GM12872 (cell line): ENCODE results near the gene SNX14.

Experiments used
- TF ChIP-seq, protein P1 (sequence below): IDR thresholded peaks from 3 replicates; pipeline ENCODE4 v1.5.1; 2011; ENCODE audit warnings: low read depth, mild to moderate bottlenecking, low read length, moderate library complexity; ENCODE audit not compliant: insufficient read depth

The SNX14 gene

DNA sequence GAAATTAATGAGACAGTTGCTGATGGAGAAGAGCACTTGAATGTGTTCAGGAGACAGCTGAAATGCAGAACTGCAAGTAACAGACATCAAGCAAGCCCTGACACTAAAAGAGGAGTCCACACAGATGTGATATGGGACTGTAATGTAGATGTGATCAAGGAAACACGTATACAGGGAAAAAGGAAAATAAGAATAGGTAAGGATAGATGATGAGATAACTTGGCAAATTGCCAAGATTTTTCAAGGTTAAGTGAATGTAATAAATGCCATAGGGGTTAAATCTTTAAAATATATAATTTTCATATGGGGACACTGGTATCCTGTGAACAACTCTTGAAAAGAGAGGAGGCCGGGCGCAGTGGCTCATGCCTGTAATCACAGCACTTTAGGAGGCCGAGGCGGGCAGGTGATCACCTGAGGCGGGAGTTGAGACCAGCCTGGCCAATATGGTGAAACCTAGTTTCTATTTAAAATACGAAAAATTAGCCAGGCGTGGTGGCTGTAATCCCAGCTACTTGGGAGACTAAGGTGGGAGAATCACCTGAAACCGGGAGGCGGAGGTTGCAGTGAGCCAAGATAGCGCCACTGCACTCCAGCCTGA is 7.2 kb upstream of the SNX14 start:
- TF ChIP-seq, protein P1, sequence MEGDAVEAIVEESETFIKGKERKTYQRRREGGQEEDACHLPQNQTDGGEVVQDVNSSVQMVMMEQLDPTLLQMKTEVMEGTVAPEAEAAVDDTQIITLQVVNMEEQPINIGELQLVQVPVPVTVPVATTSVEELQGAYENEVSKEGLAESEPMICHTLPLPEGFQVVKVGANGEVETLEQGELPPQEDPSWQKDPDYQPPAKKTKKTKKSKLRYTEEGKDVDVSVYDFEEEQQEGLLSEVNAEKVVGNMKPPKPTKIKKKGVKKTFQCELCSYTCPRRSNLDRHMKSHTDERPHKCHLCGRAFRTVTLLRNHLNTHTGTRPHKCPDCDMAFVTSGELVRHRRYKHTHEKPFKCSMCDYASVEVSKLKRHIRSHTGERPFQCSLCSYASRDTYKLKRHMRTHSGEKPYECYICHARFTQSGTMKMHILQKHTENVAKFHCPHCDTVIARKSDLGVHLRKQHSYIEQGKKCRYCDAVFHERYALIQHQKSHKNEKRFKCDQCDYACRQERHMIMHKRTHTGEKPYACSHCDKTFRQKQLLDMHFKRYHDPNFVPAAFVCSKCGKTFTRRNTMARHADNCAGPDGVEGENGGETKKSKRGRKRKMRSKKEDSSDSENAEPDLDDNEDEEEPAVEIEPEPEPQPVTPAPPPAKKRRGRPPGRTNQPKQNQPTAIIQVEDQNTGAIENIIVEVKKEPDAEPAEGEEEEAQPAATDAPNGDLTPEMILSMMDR = no peak

DNA sequence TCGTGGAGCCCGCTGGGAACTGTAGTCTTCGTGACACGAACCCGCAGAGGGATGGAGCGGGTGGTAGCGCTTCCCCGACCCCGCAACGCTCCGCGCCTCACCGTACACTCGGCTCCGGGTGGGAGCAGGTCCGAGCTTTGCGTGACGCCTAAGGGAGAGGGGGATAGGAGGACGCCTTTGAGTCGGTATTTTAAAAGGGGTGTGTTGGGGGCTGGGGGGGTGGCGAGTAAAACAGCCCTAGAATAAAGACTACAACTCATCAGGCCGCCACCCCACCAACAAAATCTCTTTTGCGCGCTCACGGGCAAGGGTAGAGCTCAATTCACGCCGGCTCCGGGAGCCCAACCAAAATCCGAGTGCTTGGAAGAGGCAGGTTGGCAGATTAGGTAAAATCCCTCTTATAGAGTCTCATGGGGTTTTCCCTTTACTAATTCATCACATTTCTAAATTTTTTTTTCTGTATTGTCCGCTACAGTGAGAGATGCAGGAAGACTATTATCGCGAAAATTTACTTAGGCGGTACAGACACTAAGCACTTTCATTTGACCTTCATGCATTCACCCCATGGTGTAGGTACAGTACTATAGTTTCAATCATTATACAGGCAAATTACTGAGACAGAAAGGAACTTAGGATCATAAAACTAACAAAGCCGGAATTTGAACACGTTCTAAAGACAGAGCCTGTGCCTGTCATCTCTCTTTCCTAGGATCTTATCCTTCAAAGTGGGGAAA is 706 bp upstream of the SNX14 start:
- TF ChIP-seq, protein P1 = no peak

DNA sequence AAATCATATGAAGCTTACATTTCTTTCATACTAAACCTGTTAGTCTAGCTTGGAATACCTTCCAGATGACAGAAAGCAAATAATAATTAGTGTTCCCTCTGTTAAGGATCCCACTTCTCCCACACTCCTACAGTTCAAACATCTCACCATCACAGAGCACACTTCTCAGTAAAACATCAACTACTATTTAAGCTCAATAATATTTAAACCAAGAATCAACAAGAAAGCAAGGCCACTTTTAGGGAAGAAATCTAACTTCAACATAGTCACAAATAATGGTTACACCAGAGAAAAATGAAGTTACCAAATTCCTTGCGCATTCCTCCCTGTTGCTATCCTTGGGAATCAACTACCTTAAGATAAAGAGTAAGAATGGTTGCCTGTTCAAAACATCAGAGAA is 1.6 kb downstream of the SNX14 start:
- TF ChIP-seq, protein P1 = no peak

DNA sequence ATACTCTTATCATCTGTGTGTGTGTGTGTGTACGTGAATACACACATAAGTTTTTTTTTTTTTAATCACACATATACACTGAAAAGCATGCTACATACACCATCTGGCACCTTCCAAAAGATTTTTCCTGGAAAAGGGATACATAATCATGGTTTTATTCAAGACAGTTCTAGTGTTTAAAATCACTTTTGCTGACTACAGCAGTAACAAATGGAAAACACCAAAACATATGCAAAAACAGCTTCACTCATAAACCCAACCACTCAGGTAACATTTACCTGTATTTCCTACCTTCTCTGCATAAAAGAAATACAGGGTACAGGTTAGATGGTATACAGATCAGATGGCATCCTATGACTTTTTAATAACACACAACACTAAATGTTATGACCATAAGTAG is 2.5 kb downstream of the SNX14 start:
- TF ChIP-seq, protein P1 = no peak

DNA sequence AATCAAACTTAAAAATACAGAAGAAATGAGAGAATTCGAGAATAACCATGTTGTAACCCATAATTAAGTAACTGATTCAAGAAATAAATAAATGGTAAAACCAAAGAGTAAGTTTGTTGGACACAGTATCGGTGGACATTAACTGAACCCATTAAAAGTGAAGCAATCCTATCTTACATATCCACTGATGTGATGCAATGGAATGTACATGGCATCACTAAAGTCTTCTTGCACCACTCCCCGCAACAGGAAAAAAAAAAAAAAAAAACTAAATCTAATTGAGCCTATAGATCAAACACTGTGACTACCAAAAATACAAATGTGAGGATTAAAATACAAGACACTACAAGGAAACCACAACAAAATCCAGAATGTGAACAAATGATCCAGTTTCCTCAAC is 7.9 kb downstream of the SNX14 start:
- TF ChIP-seq, protein P1 = no peak

DNA sequence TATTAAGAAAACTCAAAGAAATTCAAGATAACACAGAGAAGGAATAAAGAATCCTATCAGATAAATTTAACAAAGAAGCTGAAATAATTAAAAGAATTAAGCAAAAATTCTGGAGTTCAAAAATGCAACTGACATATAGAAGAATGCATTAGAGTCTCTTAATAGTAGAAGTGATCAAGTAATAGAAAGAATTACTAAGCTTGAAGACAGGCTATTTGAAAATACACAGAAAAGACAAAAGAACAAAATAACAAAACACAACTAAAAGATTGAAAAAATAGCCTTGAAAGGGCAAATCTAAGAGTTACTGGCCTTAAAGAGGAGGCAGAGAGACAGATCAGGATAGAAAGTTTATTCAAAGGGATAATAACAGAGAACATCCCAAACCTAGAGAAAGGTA is 12.1 kb downstream of the SNX14 start:
- TF ChIP-seq, protein P1 = no peak

DNA sequence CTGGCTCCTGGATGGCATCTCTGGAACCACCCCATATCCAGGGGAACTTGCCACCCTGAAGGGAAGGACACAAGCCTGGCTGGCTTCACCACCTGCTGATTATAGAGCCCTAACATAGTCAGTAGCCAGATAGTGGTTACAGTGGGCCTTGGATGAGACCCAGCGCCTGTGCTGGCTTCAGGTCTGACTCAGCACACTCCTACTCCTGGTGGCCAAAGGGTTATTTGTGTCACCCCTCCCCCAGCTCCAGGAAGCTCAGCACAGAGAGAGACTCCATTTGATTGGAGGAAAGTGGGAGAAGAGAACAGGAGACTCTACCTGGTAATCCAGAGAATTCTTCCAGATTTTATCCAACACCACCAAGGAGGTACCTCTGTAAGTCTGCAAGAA is 12.8 kb downstream of the SNX14 start:
- TF ChIP-seq, protein P1 = no peak
